NCI-H1092 treated with DMSO at 0.1 percent for 48 hours (cell line): ENCODE results near the gene DNM1.
"Not testable (repeated sequence)": the region's sequence is repeated elsewhere in the genome, so short reads cannot be mapped to it uniquely, and the experiment has no call there.

ENCODE experiments used
- DNase-seq: peaks from one replicate; lab custom pipeline; 2025; lab: John Stamatoyannopoulos, UW

Gene DNM1

DNA sequence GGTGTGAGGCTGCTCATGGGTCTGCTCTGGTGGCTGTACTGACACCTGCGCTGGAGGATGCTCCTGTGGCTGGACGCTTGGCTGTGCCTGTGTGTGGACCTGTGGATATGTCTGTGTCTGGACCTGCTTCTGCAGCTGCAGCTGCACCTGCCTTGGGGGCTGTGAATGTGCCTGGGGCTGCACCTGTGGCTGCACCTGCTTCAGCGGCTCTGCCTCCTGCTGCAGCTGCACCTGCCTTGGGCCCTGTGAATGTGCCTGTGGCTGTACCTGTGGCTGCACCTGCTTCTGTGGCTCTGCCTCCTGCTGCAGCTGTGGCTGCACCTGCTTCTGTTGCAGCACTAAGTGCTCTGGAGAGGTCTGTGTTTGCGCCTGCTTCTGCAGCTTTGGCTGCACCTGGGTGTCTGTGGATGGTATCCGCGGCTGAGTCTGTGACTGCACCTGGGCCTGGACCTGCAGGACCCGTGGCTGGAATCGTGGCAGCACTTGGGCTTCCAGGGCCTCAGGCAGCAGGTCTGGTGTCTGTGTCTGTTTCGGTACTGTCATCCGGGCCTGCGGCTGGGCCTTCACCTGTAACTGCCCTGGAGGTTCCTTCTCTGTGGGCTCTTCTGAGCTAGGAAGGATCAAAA lies 24.3 kb upstream of the DNM1 start:
- no peak for DNase-seq

GRCh38 chr9:128180001-128180400 lies 23.2 kb upstream of the DNM1 start:
- DNase-seq: no peak

GRCh38 chr9:128180447-128180846 lies 22.7 kb upstream of the DNM1 start:
- no peak for DNase-seq

- not testable (repeated sequence) for DNase-seq
Measured at GRCh38 chr9:128181480-128181879, 21.7 kb upstream of the DNM1 start.

- no peak for DNase-seq
Measured at GRCh38 chr9:128182893-128183588, 20.1 kb upstream of the DNM1 start.

- DNase-seq: no peak
Measured at GRCh38 chr9:128185979-128186965, 16.9 kb upstream of the DNM1 start.

DNA sequence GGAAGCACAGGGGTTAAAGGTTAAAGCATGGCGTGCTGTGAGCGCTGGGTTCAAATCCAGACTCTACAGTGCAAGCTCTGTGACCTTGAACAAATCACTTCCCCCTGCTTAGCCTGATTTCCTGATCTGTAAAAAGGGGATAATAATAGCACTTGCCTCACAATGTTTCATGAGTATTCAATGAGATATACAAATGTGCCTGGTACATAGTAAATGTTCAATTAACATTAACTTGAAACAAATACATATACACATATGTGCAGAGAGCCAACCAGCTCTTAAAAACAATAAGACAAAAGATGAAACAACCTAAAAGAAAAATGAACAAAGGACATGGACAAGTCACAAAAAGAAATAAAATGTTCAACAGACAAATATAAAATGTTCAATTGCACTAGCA lies 15.8 kb upstream of the DNM1 start:
- DNase-seq: no peak

GRCh38 chr9:128188209-128188608 lies 15.0 kb upstream of the DNM1 start:
- DNase-seq: no peak

DNA sequence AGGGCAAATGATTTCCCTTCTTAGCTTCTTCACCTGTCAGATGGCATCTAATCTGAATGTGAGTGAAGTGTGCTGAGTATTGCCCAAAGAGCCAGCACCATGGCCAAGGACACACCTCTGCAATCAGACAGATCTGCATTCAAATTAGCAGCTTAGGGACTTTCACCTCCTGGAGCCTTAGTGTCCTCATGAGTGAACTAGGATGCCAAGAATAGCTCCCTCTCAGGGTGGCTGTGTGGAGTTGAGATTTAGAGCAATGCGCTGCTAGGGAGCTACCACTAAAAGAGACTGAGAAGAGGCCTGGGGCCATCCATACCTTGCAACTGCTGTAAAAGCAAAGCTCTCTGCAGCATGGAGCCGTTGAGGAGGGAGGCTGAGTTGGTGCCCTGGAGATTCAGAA lies 13.2 kb upstream of the DNM1 start:
- DNase-seq: no peak

- peak; percentile 6 for DNase-seq
Measured at GRCh38 chr9:128190516-128191405, 12.4 kb upstream of the DNM1 start.

- peak; percentile 80 for DNase-seq
Measured at GRCh38 chr9:128191406-128192046, 11.7 kb upstream of the DNM1 start, which contains the start of gene CIZ1. Gene CIZ1 (minus strand): TSS chr9:128191572. CDS start chr9:128190857, 715 bp downstream.

DNA sequence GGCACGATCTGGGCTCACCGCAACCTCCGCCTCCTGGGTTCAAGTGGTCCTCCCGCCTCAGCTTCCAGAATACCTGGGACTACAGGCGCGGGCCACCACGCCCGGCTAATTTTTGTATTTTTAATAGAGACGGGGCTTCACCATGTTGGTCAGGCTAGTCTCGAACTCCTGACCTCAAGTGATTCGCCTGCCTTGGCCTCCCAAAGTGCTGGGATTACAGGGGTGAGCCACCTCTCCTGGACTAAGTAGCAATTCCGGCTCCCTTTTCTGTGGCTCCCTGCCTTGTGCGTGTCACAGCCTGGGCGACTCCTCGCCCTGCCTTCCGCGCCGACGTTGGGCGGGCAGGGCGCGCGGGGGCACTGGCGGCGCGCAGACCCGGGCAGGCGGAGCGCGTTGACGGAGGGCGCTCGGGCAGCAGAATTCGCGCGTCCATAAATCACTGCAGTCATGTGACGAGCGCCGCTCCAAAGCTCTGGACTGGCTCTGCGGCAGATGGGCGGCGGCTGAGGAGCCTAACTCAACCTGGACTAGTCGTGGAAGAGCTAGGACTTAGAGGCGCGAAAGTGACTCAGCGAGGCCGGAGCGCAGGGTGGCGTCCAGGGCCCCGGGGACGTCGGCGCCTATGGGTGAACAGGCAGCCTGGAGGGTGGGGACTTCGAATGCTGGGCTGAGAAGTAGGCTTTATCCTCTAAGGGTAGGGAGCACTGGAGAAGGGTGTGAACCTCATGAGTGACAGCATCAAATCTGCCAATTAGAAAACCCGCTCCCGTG lies 10.4 kb upstream of the DNM1 start:
- peak; percentile 89 for DNase-seq

GRCh38 chr9:128193469-128194096 lies 9.6 kb upstream of the DNM1 start:
- DNase-seq: no peak

DNA sequence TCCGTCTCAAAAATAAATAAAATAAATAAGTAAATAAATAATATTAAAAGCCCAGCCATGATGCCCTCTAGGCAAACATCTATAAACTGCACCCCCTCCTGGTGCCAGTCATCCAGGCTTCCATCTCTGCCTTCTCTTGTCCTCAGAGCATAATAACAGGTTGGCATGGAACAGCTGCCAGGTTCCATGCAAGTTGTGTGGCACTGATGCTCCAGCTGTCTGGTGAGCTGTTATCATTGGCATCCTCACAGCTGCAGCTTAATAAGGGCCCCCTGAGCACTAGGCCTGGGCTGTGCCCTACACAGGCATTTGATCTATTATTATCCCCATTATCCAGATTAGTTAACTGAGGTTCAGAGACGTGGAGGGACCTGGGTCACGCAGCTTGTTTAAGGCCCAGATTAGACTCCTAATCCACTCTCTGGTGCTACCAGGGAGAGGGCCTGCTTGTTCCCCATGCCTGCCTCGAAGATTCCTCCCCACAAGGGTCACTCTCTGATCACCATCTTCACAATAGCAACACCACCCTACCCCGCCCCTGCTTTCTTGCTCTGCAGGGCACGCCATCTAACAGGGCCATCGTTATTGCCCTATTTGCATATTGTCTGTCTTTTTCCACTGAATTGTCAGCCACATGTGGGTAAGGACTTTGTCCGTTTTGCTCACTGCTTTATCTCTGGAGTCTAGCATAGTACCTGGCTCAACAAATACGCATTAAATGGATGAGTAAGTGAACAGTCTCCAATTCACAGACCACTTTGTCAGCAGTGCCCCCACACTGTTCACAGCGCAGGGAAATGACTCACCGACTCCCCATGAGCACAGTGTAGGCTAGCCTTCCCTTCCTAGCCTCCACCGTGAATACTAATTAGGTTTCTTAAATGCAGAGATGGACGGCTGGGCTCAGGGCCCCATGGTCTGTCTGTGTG lies 1.5 kb upstream of the DNM1 start:
- DNase-seq: no peak

- no peak for DNase-seq
Measured at GRCh38 chr9:128202648-128203023, 543 bp upstream of the DNM1 start.

DNA sequence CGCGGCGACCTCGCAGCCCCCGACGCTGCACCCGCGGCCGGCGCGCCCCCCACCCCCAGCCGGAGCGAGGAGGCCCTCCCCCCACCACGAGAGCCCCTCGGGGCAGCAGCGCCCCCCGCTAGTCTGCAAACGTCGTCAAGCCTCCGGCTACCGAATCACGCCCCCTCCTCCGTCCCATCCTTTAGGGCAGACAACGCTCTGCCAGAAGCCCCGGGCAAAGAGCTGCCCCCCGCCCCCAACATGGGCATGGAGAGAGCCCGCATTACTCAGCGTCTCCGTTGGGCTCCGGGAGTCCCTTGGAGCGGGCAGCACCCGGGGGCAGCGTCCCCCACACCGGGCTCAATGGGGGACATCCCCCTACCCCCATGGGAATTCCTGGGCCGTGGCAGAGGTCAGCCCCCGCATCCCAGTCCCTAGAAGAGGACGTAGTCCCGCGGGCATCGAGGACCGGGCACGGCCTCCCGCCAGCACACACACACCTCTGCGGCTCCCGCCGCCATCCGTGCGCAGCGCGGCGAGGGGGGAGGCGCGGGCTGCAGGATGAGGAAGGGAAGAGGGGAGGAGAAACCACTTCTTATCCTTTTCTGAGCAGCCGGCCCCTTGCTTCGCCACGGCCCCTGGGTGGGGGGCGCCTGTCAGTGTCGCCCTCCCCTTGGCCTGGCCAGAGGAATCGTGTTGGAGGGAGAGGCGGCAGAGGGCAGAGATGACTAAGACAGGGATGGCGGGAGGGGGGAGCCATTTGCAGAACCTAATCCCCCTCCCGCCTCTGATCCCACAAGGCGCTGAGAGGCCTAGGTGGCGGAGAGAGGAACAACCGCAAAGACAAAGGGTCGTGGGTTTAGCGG lies 750 bp downstream of the DNM1 start:
- DNase-seq: peak; percentile 68

- no peak for DNase-seq
Measured at GRCh38 chr9:128204858-128205257, 1.7 kb downstream of the DNM1 start.
